Ishikawa (cell line): ENCODE measurements around the gene CNTNAP5.

Experiments
- CEBPB ChIP-seq: IDR thresholded peaks from 2 replicates; pipeline ENCODE4 v1.6.1; 2012
- CREB1 ChIP-seq: IDR thresholded peaks from 2 replicates; pipeline ENCODE4 v1.6.1; 2012; ENCODE audit warnings: low read depth
- EGR1 ChIP-seq: IDR thresholded peaks from 2 replicates; pipeline ENCODE4 v1.6.1; 2012
- EP300 ChIP-seq: IDR thresholded peaks from 2 replicates; pipeline ENCODE4 v1.6.1; 2012; ENCODE audit warnings: borderline replicate concordance
- FOXM1 ChIP-seq: IDR thresholded peaks from 2 replicates; pipeline ENCODE4 v1.6.1; 2012; ENCODE audit warnings: low read depth, borderline replicate concordance
- MAX ChIP-seq: IDR thresholded peaks from 2 replicates; pipeline ENCODE4 v1.6.1; 2012
- NFIC ChIP-seq: IDR thresholded peaks from 2 replicates; pipeline ENCODE4 v1.6.1; 2012
- RAD21 ChIP-seq: IDR thresholded peaks from 2 replicates; pipeline ENCODE4 v1.6.1; 2012; ENCODE audit warnings: low read depth
- REST ChIP-seq: IDR thresholded peaks from 2 replicates; pipeline ENCODE4 v1.6.1; 2012; ENCODE audit warnings: low read depth, mild to moderate bottlenecking
- TAF1 ChIP-seq: IDR thresholded peaks from 2 replicates; pipeline ENCODE4 v1.6.1; 2012; ENCODE audit warnings: low read depth, mild to moderate bottlenecking
- TCF12 ChIP-seq: IDR thresholded peaks from 2 replicates; pipeline ENCODE4 v1.6.1; 2012; ENCODE audit warnings: low read depth
- TEAD4 ChIP-seq: IDR thresholded peaks from 2 replicates; pipeline ENCODE4 v1.6.1; 2012
- USF1 ChIP-seq: IDR thresholded peaks from 2 replicates; pipeline ENCODE4 v1.6.1; 2012
- YY1 ChIP-seq: IDR thresholded peaks from 2 replicates; pipeline ENCODE4 v1.6.1; 2012; ENCODE audit warnings: low read depth
- ZBTB7A ChIP-seq: IDR thresholded peaks from 2 replicates; pipeline ENCODE4 v1.6.1; 2012; ENCODE audit warnings: low read depth

CNTNAP5 gene

GRCh38 chr2:124088616-124089015 is 63.5 kb downstream of the CNTNAP5 start:
- TF ChIP-seq CEBPB (no peak), NFIC (no peak), USF1 (no peak), TEAD4 (no peak), YY1 (no peak), ZBTB7A (no peak), TAF1 (no peak), EGR1 (no peak), EP300 (no peak), FOXM1 (no peak), TCF12 (no peak), RAD21 (no peak), CREB1 (no peak), REST (no peak), MAX (no peak)

DNA sequence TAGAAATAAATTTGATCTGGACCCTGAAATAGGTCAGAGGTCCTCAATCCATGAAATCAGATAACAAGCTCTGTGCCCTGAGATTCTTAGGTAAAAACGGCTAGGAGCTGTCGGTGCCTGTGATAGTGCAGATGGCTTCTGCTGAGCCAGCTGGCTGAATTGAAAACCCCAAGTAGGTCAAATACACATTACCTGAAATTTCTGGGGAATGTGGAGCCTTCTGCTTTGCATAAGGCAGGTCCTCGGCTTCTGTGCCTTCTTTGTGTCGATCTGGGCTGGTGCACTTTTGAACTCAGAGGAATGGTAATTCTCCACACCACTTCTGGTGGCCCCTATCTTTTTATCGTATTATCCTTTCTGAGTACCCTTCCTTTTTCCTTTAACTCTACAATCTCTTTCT is 66.6 kb downstream of the CNTNAP5 start:
- no peak for TF ChIP-seq TCF12
- no peak for TF ChIP-seq ZBTB7A
- no peak for TF ChIP-seq CEBPB
- no peak for TF ChIP-seq CREB1
- no peak for TF ChIP-seq TAF1
- no peak for TF ChIP-seq TEAD4
- TF ChIP-seq REST = no peak

- TF ChIP-seq RAD21 = no peak
- TF ChIP-seq REST = no peak
- TF ChIP-seq CREB1 = no peak
- TF ChIP-seq TAF1 = no peak
- no peak for TF ChIP-seq USF1
- no peak for TF ChIP-seq EGR1
- TF ChIP-seq MAX = no peak
- no peak for TF ChIP-seq EP300
- no peak for TF ChIP-seq TCF12
- no peak for TF ChIP-seq NFIC
- TF ChIP-seq ZBTB7A = no peak
- no peak for TF ChIP-seq FOXM1
- TF ChIP-seq TEAD4 = no peak
- TF ChIP-seq CEBPB = no peak
- no peak for TF ChIP-seq YY1
Observed at GRCh38 chr2:124092651-124093050, 67.6 kb downstream of the CNTNAP5 start.

GRCh38 chr2:124104914-124105313 is 79.8 kb downstream of the CNTNAP5 start:
- TF ChIP-seq TEAD4 (no peak), USF1 (no peak), REST (no peak), YY1 (no peak), TCF12 (no peak), FOXM1 (no peak), ZBTB7A (no peak), CREB1 (no peak), CEBPB (no peak), EP300 (no peak), EGR1 (no peak), TAF1 (no peak), NFIC (no peak)
